RWPE1 (cell line): ENCODE data around the gene PRIM2.
"Not testable (repeated sequence)": the region's sequence is repeated elsewhere in the genome, so short reads cannot be mapped to it uniquely, and the experiment has no call there.

Source experiments
- CTCF ChIA-PET: fragments of 350-600 bp; sonication (Branson Sonifier 250); formaldehyde crosslinking; extraction: SDS; loops from one replicate; lab custom pipeline; 2021; lab: Yijun Ruan, JAX
- POLR2A ChIA-PET: fragments of 400-600 bp; formaldehyde crosslinking; extraction: SDS; loops from one replicate; lab custom pipeline; 2020; ENCODE audit warnings: antibody characterized with exemption; ENCODE audit not compliant: low non-redundant PET; lab: Yijun Ruan, JAX
- DNase-seq: peaks from one replicate; pipeline ENCODE4 v3.0.0; 2012; ENCODE audit warnings: low spot score
- H3K27ac ChIP-seq: fragments of 450-650 bp; 2 replicates; pipeline ENCODE4 v1.5.1; 2017
- TF ChIP-seq, protein P1 (sequence below): fragments of 450-650 bp; conservative IDR thresholded peaks from 2 replicates; pipeline ENCODE4 v1.5.1; 2017; ENCODE audit warnings: low read depth, mild to moderate bottlenecking

Gene PRIM2

DNA sequence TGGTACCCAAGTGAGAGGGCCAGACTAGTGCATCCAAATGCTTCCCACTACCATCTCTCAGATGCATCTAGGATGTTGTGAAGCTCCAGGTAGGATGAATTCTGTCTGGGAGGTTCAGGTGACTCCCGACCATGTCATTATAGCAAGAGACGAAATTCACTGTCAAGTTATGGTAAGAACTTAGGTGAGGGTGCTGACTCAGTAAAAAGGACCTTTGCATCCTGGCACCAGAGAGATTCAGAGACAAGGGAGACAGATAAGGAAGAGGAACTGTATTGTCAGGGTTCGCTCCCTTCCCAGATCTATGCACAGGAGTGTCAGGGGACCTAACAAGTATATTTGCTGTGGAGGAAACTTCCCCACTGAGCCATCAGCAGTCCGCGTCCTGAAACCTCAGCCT, 11.2 kb upstream of the PRIM2 start:
- CTCF ChIA-PET = no interaction called here
- DNase-seq = no peak

GRCh38 chr6:57307850-57308249, 9.6 kb upstream of the PRIM2 start:
- CTCF ChIA-PET = no interaction called here
- TF ChIP-seq, protein P1, sequence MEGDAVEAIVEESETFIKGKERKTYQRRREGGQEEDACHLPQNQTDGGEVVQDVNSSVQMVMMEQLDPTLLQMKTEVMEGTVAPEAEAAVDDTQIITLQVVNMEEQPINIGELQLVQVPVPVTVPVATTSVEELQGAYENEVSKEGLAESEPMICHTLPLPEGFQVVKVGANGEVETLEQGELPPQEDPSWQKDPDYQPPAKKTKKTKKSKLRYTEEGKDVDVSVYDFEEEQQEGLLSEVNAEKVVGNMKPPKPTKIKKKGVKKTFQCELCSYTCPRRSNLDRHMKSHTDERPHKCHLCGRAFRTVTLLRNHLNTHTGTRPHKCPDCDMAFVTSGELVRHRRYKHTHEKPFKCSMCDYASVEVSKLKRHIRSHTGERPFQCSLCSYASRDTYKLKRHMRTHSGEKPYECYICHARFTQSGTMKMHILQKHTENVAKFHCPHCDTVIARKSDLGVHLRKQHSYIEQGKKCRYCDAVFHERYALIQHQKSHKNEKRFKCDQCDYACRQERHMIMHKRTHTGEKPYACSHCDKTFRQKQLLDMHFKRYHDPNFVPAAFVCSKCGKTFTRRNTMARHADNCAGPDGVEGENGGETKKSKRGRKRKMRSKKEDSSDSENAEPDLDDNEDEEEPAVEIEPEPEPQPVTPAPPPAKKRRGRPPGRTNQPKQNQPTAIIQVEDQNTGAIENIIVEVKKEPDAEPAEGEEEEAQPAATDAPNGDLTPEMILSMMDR = no peak
- H3K27ac ChIP-seq = no peak overlapping the region
- POLR2A ChIA-PET = no interaction called here
- DNase-seq = no peak

More for the DNA sequence above, 11.2 kb upstream of the PRIM2 start:
- H3K27ac ChIP-seq = no peak overlapping the region
- TF ChIP-seq, protein P1 = no peak
- POLR2A ChIA-PET = no interaction called here

GRCh38 chr6:57308755-57309154, 8.7 kb upstream of the PRIM2 start:
- DNase-seq, POLR2A ChIA-PET, CTCF ChIA-PET, H3K27ac ChIP-seq: not testable (repeated sequence)

DNA sequence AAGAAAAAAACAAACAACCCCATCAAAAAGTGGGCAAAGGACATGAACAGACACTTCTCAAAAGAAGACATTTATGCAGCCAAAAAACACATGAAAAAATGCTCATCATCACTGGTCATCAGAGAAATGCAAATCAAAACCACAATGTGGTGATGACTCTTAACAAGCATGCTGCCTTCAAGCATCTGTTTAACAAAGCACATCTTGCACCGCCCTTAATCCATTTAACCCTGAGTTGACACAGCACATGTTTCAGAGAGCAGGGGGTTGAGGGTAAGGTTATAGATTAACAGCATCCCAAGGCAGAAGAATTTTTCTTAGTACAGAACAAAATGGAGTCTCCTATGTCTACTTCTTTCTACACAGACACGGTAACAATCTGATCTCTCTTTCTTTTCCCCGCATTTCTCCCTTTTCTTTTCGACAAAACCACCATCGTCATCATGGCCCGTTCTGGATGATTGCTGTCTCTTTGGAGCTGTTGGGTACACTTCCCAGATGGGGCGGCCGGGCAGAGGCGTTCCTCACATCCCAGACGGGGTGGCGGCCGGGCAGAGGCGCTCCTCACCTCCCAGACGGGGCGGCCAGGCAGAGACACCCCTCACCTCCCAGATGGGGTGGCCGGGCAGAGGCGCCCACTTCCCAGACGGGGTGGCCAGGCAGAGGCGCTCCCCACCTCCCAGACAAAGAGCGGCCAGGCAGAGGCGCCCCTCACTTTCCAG, 7.2 kb upstream of the PRIM2 start:
- H3K27ac ChIP-seq, CTCF ChIA-PET, DNase-seq, POLR2A ChIA-PET: not testable (repeated sequence)

GRCh38 chr6:57310817-57311157, 6.6 kb upstream of the PRIM2 start:
- POLR2A ChIA-PET = no interaction called here
- no peak for DNase-seq
- CTCF ChIA-PET = no interaction called here
- TF ChIP-seq, protein P1 = no peak
- no peak overlapping the region for H3K27ac ChIP-seq

GRCh38 chr6:57311300-57312003, 6.0 kb upstream of the PRIM2 start:
- H3K27ac ChIP-seq, DNase-seq, CTCF ChIA-PET, POLR2A ChIA-PET: not testable (repeated sequence)

- TF ChIP-seq, protein P1 = no peak
- ChIA-PET POLR2A (no interaction called here), CTCF (no interaction called here)
- no peak for DNase-seq
- peak overlapping the region; percentile 52; the same call in 1 of the 2 replicates for H3K27ac ChIP-seq
Measured at GRCh38 chr6:57312004-57312345, 5.5 kb upstream of the PRIM2 start.

GRCh38 chr6:57313009-57313408, 4.4 kb upstream of the PRIM2 start:
- ChIA-PET POLR2A (no interaction called here), CTCF (interaction anchor here (1.3 kb wide), 1 partner anchor 409 kb away, joined by 5 read pairs; no protein-coding TSS in a partner anchor)
- no peak overlapping the region for H3K27ac ChIP-seq
- no peak for DNase-seq
- TF ChIP-seq, protein P1 = no peak
